ENCODE results near the gene CTNNA3. TPM values are rescaled to one million over a fixed set of nuclear protein-coding genes. Genes with fewer than 3 reads are reported as not detected.
"Not testable (repeated sequence)": the region's sequence is repeated elsewhere in the genome, so short reads cannot be mapped to it uniquely, and the experiment has no call there.

The CTNNA3 gene
- polyA plus RNA-seq, 1 experiment, result not detected

DNA sequence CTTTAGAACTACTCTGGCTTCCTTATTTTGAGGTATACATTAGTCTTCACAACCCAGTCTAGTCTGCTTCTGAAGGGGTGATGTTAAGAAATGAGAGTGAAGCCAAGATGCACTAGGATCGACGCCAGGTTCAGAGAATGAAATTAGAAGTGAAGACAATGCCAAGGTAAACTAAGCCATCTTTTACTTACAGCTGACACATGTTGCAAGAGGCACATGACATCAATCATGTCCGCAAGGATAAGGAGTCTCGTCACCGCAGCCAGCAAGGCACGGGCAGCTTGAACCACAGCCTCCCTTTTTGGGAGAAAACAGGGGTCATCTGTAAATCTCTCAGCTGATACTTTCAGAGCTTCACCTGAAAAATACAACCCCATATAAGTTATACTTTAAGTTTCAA is 156.7 kb downstream of the CTNNA3 start:
- CTCF ChIA-PET, result no interaction called here
- Histone ChIP-seq H3K4me3 (ENCODE audit: low read depth, low read length) (no peak overlapping the region), H3K27me3 (ENCODE audit: control insufficient read depth, insufficient read depth, low read length) (no peaks in the 10 kb centered on the region), H3K36me3 (ENCODE audit: control insufficient read depth, insufficient read depth, low read length) (no peaks in the 10 kb centered on the region)
- TF ChIP-seq, protein P1, sequence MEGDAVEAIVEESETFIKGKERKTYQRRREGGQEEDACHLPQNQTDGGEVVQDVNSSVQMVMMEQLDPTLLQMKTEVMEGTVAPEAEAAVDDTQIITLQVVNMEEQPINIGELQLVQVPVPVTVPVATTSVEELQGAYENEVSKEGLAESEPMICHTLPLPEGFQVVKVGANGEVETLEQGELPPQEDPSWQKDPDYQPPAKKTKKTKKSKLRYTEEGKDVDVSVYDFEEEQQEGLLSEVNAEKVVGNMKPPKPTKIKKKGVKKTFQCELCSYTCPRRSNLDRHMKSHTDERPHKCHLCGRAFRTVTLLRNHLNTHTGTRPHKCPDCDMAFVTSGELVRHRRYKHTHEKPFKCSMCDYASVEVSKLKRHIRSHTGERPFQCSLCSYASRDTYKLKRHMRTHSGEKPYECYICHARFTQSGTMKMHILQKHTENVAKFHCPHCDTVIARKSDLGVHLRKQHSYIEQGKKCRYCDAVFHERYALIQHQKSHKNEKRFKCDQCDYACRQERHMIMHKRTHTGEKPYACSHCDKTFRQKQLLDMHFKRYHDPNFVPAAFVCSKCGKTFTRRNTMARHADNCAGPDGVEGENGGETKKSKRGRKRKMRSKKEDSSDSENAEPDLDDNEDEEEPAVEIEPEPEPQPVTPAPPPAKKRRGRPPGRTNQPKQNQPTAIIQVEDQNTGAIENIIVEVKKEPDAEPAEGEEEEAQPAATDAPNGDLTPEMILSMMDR (IDR thresholded peaks at IDR 0.05; ENCODE audit: insufficient read depth, low read depth, low read length), result no peak
- DNase-seq (ENCODE audit: low read depth), result no peak
- POLR2A ChIA-PET, result no interaction called here

DNA sequence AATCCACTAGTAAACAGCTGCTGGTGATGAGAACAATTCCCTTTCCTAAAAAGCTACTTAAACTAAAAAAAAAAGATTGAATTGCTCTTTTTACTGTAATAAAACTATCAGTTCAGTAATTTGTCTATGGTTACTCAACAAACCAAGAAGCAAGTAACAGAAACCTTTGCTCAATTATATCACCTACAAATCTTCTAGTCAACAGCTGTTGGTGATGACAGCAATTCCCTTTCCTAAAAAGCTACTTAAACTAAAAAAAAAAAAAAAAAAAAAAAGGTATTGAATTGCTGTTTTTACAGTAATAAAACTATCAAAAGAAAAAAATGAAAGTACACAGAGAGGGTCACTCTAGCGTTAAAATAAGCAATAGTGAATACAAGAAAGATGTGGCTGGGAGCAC is 158.1 kb downstream of the CTNNA3 start:
- no peak for DNase-seq (ENCODE audit: low read depth)
- TF ChIP-seq, protein P1 (IDR thresholded peaks at IDR 0.05; ENCODE audit: insufficient read depth, low read depth, low read length), result no peak
- H3K4me3 ChIP-seq (ENCODE audit: low read depth, low read length), result no peak overlapping the region
- no peaks in the 10 kb centered on the region for H3K27me3 ChIP-seq (ENCODE audit: control insufficient read depth, insufficient read depth, low read length)
- H3K36me3 ChIP-seq (ENCODE audit: control insufficient read depth, insufficient read depth, low read length), result no peaks in the 10 kb centered on the region
- POLR2A ChIA-PET, result no interaction called here
- CTCF ChIA-PET, result interaction anchor here (0.6 to 0.8 kb wide), 2 partner anchors 19 to 127 kb away, joined by 3 read pairs; no protein-coding TSS in a partner anchor

DNA sequence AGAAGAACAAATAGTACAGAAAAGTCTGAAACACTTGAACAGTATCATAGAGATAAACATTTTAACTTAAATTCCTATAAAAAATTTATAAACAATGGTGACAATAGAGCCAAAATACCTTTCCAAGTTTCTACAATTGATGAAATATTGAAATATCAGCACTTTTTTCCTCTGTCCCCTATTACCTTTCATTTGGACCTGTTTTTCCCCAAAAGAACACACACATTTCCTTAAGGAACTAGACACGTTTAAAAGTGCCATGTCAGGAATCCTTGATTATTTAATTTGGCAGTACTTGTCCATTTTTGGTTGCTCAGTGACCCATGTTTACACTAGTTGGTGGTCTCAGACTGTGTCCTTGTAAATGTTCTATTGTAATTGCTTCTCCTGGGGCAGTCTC is 162.6 kb downstream of the CTNNA3 start:
- POLR2A ChIA-PET, result no interaction called here
- TF ChIP-seq, protein P1 (IDR thresholded peaks at IDR 0.05; ENCODE audit: insufficient read depth, low read depth, low read length), result no peak
- Histone ChIP-seq H3K4me3 (ENCODE audit: low read depth, low read length) (no peak overlapping the region), H3K36me3 (ENCODE audit: control insufficient read depth, insufficient read depth, low read length) (no peaks in the 10 kb centered on the region), H3K27me3 (ENCODE audit: control insufficient read depth, insufficient read depth, low read length) (no peaks in the 10 kb centered on the region)
- CTCF ChIA-PET, result no interaction called here
- DNase-seq (ENCODE audit: low read depth), result no peak

DNA sequence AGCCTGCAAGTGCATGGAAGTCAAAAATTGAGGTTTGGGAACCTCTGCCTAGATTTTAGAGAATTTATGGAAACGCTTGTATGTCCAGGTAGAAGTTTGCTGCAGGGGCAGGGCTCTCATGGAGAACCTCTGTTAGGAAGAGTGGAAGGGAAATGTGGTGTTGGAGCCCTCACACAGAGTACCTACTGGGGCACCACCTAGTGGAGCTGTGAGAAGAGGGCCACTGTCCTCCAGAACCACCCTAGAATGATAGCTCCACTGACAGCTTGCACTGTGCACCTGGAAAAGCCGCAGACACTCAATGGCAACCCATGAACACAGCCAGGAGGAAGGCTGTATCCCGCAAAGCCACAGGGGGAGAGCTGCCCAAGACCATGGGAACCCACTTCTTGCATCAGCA is 165.0 kb downstream of the CTNNA3 start:
- CTCF ChIA-PET, result interaction anchor here (3.3 kb wide), 1 partner anchor 9 kb away, joined by 11 read pairs; no protein-coding TSS in a partner anchor
- H3K27me3 ChIP-seq (ENCODE audit: control insufficient read depth, insufficient read depth, low read length); DNase-seq (ENCODE audit: low read depth); POLR2A ChIA-PET; H3K36me3 ChIP-seq (ENCODE audit: control insufficient read depth, insufficient read depth, low read length); H3K4me3 ChIP-seq (ENCODE audit: low read depth, low read length): not testable (repeated sequence)

DNA sequence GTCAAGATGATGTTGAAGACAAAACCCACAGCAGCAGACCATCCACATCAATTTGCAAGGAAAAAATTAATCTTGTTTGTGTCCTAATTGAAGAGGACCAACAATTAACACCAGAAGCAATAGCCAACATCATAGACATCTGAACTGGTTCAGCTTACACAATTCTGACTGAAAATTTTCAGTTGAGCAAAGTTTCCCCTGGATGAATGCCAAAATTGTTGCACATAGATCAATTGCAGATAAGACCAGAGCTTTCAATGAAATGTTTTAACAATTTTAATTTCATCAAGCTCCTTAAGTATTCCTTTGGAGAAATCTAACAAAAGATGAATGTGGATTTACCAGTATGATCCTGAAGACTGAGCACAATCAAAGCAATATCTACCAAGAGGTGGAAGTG is 168.6 kb downstream of the CTNNA3 start:
- no peak for DNase-seq (ENCODE audit: low read depth)
- H3K36me3 ChIP-seq (ENCODE audit: control insufficient read depth, insufficient read depth, low read length), result no peaks in the 10 kb centered on the region
- no peaks in the 10 kb centered on the region for H3K27me3 ChIP-seq (ENCODE audit: control insufficient read depth, insufficient read depth, low read length)
- ChIA-PET POLR2A (no interaction called here), CTCF (no interaction called here)
- no peak overlapping the region for H3K4me3 ChIP-seq (ENCODE audit: low read depth, low read length)
- TF ChIP-seq, protein P1 (IDR thresholded peaks at IDR 0.05; ENCODE audit: insufficient read depth, low read depth, low read length), result no peak

DNA sequence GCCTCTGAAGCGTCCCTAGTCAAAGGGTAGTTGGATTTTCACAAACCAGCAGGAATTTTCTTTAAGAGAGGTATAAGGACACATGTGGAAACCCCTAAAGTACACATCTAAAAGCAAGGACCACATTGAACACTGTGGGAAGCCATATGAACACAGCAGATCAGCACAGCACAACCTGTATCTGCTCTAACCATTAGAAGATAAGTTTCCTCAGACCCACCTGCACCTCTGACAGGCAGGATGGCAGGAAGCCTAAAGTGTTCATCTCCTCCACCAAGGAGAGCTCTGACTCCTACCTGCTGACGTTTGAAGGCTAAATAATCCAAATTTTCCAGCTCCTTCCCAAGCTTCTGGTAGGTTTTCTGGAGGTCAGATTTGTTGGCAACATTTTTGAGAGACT is 174.4 kb downstream of the CTNNA3 start:
- no peak overlapping the region for H3K4me3 ChIP-seq (ENCODE audit: low read depth, low read length)
- H3K27me3 ChIP-seq (ENCODE audit: control insufficient read depth, insufficient read depth, low read length), result no peaks in the 10 kb centered on the region
- ChIA-PET CTCF (interaction anchor here (0.9 to 2.4 kb wide), 5 partner anchors 10 to 41 kb away, joined by 3 to 11 read pairs (median 5); no protein-coding TSS in a partner anchor), POLR2A (no interaction called here)
- H3K36me3 ChIP-seq (ENCODE audit: control insufficient read depth, insufficient read depth, low read length), result no peaks in the 10 kb centered on the region
- no peak for DNase-seq (ENCODE audit: low read depth)
- TF ChIP-seq, protein P1 (IDR thresholded peaks at IDR 0.05; ENCODE audit: insufficient read depth, low read depth, low read length), result no peak

All from BJ (cell line).